OCI-LY1 (cell line): ENCODE data around the gene TRDMT1.

ENCODE experiments used
- EZH2 ChIP-seq: fragments of 200-600 bp; sonication (generic), shearing (Covaris generic); IDR thresholded peaks from 2 replicates; pipeline ENCODE4 v1.8.0; 2017; ENCODE audit warnings: borderline replicate concordance, mixed run types, mild to moderate bottlenecking, antibody characterized with exemption, low read length, moderate library complexity, mixed read lengths
- TF ChIP-seq, protein P1 (sequence below): fragments of 200-600 bp; sonication (generic), shearing (Covaris generic); IDR thresholded peaks from 2 replicates; pipeline ENCODE4 v1.5.1; 2017; ENCODE audit warnings: mild to moderate bottlenecking, antibody characterized with exemption, low read length, moderate library complexity, mixed read lengths

DNA sequence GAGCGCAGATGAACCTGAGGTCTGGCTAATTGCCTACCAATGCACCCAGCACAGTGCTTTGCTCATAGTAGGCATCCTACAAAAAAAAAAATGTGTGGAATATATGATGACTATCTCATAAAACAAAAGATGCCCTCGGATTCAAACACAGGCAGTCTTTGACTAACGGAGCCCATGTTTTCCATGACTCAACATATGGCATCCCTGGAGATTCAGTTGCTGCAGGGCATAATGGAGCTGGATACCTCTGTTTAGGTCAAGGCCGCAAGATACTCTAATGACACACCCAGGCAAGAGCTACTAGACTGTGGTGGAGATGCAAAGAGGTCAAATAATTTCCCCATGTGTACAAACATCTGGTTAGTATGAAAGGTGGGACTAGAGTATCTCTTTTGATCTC lies 88.1 kb downstream of the TRDMT1 start:
- TF ChIP-seq, protein P1, sequence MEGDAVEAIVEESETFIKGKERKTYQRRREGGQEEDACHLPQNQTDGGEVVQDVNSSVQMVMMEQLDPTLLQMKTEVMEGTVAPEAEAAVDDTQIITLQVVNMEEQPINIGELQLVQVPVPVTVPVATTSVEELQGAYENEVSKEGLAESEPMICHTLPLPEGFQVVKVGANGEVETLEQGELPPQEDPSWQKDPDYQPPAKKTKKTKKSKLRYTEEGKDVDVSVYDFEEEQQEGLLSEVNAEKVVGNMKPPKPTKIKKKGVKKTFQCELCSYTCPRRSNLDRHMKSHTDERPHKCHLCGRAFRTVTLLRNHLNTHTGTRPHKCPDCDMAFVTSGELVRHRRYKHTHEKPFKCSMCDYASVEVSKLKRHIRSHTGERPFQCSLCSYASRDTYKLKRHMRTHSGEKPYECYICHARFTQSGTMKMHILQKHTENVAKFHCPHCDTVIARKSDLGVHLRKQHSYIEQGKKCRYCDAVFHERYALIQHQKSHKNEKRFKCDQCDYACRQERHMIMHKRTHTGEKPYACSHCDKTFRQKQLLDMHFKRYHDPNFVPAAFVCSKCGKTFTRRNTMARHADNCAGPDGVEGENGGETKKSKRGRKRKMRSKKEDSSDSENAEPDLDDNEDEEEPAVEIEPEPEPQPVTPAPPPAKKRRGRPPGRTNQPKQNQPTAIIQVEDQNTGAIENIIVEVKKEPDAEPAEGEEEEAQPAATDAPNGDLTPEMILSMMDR, result no peak
- TF ChIP-seq EZH2, result no peak
